ENCODE results near the gene SCFD2.

DNA sequence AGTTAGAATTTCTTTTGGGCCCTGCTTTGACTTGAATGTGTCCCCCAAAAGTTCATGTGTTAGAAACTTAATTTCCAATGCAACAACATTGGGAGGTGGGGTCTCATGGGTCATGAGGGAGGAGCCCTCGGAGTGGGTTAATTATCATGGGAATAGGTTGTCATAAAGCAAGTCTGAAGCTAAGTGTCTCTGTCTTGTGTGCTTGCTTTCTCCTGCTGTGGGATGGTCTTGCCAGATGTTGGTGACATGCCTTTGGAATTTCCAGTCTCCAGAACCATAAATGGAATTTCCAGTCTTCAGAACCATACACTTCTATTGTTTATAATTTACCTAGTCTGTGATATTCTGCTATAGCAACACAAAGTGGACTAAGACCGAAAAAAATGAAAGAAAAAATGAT, 432.1 kb downstream of the SCFD2 start:
- TF ChIP-seq EZH2 (IDR thresholded peaks at IDR 0.05; ENCODE audit: insufficient read depth, poor library complexity, severe bottlenecking) (no peak), EZH2phosphoT487 (IDR thresholded peaks at IDR 0.05; ENCODE audit: insufficient read depth, low read depth) (no peak)
